GF-D8 (cell line): ENCODE measurements around the gene RNLS.
"Not testable (repeated sequence)": the region's sequence is repeated elsewhere in the genome, so short reads cannot be mapped to it uniquely, and the experiment has no call there.

Source experiments
- DNase-seq: peaks from one replicate; lab custom pipeline; 2025; lab: John Stamatoyannopoulos, UW

RNLS gene

GRCh38 chr10:88386821-88387773 is 196.0 kb downstream of the RNLS start:
- no peak for DNase-seq

- DNase-seq, result no peak
Observed at GRCh38 chr10:88386204-88386788, 196.8 kb downstream of the RNLS start.

GRCh38 chr10:88385601-88386203 is 197.4 kb downstream of the RNLS start:
- peak; percentile 40 for DNase-seq

- no peak for DNase-seq
Observed at GRCh38 chr10:88383276-88383675, 199.8 kb downstream of the RNLS start.

GRCh38 chr10:88382699-88383098 is 200.4 kb downstream of the RNLS start:
- no peak for DNase-seq

GRCh38 chr10:88379575-88379974 is 203.5 kb downstream of the RNLS start:
- no peak for DNase-seq

- no peak for DNase-seq
Observed at GRCh38 chr10:88377510-88377909, 205.6 kb downstream of the RNLS start.

- DNase-seq, result no peak
Observed at GRCh38 chr10:88374392-88375175, 208.5 kb downstream of the RNLS start.

- DNase-seq, result no peak
Observed at GRCh38 chr10:88372881-88373592, 210.1 kb downstream of the RNLS start.

- DNase-seq, result no peak
Observed at GRCh38 chr10:88372051-88372715, 210.9 kb downstream of the RNLS start.

- no peak for DNase-seq
Observed at GRCh38 chr10:88370713-88371112, 212.4 kb downstream of the RNLS start.

- DNase-seq, result no peak
Observed at GRCh38 chr10:88366772-88367171, 216.3 kb downstream of the RNLS start.

GRCh38 chr10:88361995-88362807 is 220.9 kb downstream of the RNLS start:
- no peak for DNase-seq

- no peak for DNase-seq
Observed at GRCh38 chr10:88361494-88361893, 221.6 kb downstream of the RNLS start.

GRCh38 chr10:88355750-88356149 is 227.4 kb downstream of the RNLS start:
- DNase-seq, result not testable (repeated sequence)

GRCh38 chr10:88347597-88348304 is 235.4 kb downstream of the RNLS start:
- no peak for DNase-seq

GRCh38 chr10:88347022-88347421 is 236.1 kb downstream of the RNLS start:
- no peak for DNase-seq

- no peak for DNase-seq
Observed at GRCh38 chr10:88346144-88346977, 236.8 kb downstream of the RNLS start.
